OCI-LY1 (cell line): ENCODE results near the gene TEX261.
"Not testable (repeated sequence)": the region's sequence is repeated elsewhere in the genome, so short reads cannot be mapped to it uniquely, and the experiment has no call there.

Experiments used
- EZH2 ChIP-seq: fragments of 200-600 bp; sonication (generic), shearing (Covaris generic); IDR thresholded peaks from 2 replicates; pipeline ENCODE4 v1.8.0; 2017; ENCODE audit warnings: borderline replicate concordance, mixed run types, mild to moderate bottlenecking, antibody characterized with exemption, low read length, moderate library complexity, mixed read lengths
- TF ChIP-seq, protein P1 (sequence below): fragments of 200-600 bp; sonication (generic), shearing (Covaris generic); IDR thresholded peaks from 2 replicates; pipeline ENCODE4 v1.5.1; 2017; ENCODE audit warnings: mild to moderate bottlenecking, antibody characterized with exemption, low read length, moderate library complexity, mixed read lengths

DNA sequence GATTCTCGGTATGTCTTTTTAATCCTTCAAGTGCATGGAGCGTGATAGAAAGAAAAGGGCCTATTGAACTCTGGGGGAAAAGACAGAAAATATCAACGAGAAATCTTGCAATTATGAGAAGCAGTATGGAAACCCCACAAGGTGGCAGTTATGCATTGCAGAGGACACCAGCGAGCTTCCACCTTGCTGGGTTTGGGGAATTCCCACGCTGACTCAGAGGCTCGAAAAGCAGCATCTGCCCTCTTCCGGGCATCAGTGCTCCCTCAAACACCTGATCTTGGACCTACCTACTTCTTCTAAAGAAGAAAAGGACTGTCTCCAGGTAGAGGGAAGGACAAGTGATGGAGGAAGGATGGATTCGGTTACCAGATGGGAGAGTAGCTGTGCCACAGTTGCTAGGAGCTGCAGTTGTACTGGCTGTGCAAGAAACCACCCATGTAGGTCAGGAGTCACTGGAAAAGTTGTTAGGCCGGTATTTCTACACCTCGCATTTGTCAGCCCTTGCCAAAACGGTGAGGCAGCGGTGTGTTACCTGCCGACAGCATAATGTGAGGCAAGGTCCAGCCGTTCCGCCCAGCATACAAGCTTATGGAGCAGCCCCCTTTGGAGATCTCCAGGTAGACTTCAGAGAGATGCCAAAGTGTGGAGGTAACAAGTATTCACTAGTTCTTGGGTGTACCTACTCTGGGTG, 29.0 kb upstream of the TEX261 start:
- TF ChIP-seq, protein P1, sequence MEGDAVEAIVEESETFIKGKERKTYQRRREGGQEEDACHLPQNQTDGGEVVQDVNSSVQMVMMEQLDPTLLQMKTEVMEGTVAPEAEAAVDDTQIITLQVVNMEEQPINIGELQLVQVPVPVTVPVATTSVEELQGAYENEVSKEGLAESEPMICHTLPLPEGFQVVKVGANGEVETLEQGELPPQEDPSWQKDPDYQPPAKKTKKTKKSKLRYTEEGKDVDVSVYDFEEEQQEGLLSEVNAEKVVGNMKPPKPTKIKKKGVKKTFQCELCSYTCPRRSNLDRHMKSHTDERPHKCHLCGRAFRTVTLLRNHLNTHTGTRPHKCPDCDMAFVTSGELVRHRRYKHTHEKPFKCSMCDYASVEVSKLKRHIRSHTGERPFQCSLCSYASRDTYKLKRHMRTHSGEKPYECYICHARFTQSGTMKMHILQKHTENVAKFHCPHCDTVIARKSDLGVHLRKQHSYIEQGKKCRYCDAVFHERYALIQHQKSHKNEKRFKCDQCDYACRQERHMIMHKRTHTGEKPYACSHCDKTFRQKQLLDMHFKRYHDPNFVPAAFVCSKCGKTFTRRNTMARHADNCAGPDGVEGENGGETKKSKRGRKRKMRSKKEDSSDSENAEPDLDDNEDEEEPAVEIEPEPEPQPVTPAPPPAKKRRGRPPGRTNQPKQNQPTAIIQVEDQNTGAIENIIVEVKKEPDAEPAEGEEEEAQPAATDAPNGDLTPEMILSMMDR, result peak; percentile 39; the same call in 1 of the 2 replicates
- TF ChIP-seq EZH2, result not testable (repeated sequence)
